Endothelial cell of hepatic sinusoid (primary cell): Measurements from ENCODE around the gene ATP10A.
"Not testable (repeated sequence)": the region's sequence is repeated elsewhere in the genome, so short reads cannot be mapped to it uniquely, and the experiment has no call there.

Experiments
- in situ Hi-C: cut with HindIII; loops from 2 replicates; pipeline ENCODE4 v1.10.0; 2017; ENCODE audit warnings: low sequenced_read_pairs

ATP10A gene

GRCh38 chr15:25883463-25884259 is 20.5 kb upstream of the ATP10A start:
- in situ Hi-C loops, result no loop called here

GRCh38 chr15:25882466-25882865 is 19.3 kb upstream of the ATP10A start:
- in situ Hi-C loops, result no loop called here

DNA sequence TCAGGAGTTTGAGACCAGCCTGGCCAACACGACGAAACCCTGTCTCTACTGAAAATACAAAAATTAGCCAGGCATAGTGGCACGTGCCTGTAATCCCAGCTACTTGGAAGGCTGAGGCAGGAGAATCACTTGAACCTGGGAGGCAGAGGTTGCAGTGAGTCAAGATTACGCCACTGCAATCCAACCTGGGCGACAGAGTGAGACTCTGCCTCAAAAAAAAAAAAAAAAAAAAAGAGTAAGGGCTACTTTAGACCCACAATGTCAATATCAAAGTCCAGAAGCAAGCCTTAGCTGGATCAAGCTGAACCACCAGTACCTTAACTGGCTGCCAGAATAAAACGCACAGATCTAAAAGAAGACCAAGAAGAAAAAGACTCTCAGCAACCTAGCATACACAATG is 17.8 kb upstream of the ATP10A start:
- in situ Hi-C loops, result not testable (repeated sequence)

DNA sequence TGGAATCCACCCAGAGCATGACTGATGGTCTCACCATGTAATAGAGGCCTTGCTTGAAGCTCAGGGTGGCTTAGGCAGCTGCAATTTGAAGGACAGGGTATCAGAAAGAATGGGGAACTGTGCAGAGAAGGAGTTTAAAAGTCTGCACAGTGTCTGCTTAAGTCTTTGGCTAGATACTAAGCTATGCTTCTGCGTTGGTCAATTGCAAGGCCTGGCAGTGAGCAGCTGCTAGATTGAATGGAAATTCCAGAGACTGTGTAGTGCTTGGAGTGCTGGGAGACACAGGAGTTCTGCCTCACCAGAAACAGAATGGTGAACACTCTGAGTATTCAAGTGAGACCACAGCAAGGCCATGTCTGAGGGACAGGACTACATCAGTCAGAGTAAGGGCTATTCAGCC is 17.3 kb upstream of the ATP10A start:
- in situ Hi-C loops, result no loop called here

GRCh38 chr15:25879438-25879837 is 16.3 kb upstream of the ATP10A start:
- in situ Hi-C loops, result no loop called here

DNA sequence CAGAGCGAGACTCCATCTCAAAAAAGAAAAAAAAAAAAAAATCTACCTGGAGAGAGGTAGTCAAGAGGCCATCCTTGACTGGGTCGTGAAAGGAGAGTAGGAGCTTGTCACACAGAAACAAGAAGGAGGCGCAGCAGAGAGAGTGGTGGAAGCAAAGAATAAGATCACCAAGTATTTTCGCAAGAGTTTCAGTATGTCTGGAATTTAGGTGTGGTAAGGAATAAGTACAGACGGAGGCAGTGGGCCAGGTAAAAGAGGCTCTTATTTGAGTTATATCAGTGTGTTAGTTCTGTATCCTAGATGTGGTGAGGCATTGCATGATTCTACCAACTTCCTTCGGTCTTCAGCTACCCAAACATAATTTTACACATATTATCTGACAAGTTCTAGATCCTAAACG is 14.6 kb upstream of the ATP10A start:
- in situ Hi-C loops, result no loop called here

DNA sequence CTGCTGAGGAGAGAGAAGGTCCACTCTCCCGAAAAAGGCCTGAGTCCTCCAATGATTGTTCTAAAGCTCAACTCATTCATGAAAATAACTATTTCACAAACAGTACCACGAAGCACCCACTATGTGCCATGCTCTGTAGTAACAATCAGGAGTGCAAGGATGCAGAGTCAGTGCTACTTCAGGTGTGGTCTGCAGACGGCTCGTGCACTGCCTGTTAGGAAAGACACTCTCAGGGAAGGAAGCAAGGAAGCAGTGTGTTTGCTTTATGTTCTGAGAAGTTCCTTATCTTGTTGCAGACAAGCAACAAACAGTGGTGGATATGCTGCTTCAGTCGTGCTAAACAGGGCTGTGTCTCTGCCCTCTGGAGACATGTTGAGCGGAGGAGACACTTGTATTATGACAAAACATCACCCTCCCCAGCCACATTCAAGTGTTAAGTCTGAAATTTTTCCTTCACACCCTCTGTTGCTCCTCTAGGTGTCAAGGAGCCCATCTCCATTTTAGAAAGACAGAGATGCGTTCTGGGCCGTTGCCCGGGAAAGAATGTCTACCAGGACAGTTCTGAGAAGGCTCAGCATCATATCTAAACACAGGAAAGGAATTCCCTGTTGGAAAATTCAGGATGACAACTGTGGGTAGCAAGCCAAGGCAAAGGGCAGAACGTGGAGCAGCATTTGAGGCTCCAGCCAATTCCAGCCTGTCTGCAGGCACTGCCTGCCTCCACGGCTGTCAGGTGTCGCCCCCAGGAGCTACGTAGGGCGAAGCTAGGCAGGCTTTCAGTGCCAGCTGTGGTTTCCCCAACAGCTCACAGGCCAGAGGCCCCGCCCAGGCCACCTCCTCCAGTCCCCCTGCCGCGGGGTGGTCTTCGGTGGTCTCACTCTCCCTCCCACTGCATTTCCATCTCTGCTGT is 13.4 kb upstream of the ATP10A start:
- in situ Hi-C loops, result no loop called here

- in situ Hi-C loops, result no loop called here
Observed at GRCh38 chr15:25875566-25875965, 12.4 kb upstream of the ATP10A start.

DNA sequence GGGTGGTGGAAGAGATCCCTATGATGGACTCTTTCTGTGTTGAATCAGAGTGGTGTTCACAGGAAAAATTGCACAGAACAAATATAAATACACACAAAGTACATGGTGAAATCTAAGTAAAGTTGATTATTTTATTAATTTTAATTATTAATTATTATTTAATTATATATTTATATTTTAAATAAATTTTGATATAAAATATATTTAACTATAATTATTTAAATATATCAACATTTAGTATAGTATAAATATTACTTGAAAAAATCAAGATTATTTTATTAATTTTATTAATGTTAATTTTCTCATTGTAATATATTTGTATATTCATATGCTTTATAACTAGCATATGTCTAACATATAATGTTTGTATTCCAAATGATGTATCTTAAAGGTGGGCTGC is 11.3 kb upstream of the ATP10A start:
- in situ Hi-C loops, result no loop called here

DNA sequence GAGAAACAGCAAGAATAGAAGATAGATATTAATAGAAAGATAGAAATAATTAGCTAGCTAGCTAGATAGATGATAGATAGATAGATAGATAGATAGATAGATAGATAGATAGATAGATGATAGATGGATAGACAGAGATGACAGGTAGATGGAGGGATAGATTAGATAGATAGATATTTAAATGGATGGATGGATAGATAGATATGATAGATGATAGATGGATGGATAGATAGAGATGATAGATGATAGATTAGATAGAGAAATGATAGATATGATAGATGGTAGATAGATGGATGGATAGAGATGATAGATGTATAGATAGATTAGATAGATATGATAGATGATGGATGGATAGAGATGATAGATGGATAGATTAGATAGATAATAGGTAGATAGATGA is 8.3 kb upstream of the ATP10A start:
- in situ Hi-C loops, result no loop called here

DNA sequence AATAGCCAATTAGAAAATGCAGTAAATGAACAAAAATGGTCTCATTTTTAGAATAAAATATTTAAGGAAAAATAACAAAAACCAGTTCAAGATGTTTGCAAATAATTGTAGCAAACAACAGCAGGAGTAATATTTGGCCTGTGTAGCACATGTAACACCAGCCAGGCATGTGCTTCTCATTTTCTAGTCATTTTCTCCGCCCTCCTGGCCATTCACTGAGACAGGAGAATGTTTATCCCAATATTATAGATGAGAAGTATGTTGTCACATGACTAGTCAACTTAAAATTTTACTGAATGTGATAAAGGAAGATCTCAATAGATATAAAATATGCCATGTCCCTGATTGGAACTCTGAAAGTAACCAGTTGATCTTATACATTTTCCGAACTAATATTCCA is 7.8 kb upstream of the ATP10A start:
- in situ Hi-C loops, result no loop called here

DNA sequence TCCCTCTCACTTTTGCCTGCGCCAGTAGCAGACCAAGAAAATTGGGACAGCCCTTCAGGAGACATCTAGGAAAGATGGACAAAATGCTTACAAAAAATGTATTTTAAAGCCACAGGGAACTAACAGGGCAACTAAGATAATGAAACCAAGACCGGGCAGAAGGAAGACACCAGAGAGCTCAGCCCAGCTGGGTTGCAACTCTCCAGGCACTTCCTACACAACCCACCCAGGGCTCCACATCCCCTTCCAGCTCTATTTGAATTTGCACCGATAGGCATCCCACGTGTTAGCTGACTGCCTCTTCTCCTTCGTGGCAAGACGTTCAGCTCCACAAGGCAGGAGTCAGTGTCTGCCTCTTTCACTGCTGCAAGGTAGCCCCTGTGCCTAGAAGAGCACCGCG is 6.6 kb upstream of the ATP10A start:
- in situ Hi-C loops, result no loop called here

GRCh38 chr15:25866874-25867273 is 3.7 kb upstream of the ATP10A start:
- in situ Hi-C loops, result no loop called here

GRCh38 chr15:25866251-25866650 is 3.1 kb upstream of the ATP10A start:
- in situ Hi-C loops, result no loop called here

DNA sequence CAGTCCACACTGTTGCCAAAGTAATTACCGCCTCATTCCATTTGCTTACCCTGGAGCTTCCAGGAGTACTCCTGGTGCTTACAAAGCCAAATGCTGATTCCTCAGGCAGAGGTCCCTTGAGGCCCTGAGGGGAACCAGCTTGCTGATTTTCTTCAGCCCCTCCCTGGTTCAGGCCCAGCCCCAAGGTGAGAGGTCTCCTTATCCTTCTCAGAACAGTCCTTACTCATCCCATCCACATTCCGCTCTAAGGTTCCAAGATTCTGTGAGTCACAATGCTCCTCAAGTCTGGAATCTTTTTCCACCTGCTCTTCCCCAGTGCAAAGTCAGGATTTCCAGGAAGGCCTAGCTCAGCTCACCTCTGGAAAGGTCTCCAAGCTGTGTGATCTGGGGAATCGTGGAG is 1.8 kb upstream of the ATP10A start:
- in situ Hi-C loops, result no loop called here

- in situ Hi-C loops, result no loop called here
Observed at GRCh38 chr15:25863968-25864580, 947 bp upstream of the ATP10A start.

- in situ Hi-C loops, result no loop called here
Observed at GRCh38 chr15:25862472-25863110, 536 bp downstream of the ATP10A start.

GRCh38 chr15:25862071-25862471 is 1.1 kb downstream of the ATP10A start:
- in situ Hi-C loops, result no loop called here

GRCh38 chr15:25860885-25861866 is 2.0 kb downstream of the ATP10A start:
- in situ Hi-C loops, result no loop called here
